ENCODE data around the gene TROAP.

TROAP gene

DNA sequence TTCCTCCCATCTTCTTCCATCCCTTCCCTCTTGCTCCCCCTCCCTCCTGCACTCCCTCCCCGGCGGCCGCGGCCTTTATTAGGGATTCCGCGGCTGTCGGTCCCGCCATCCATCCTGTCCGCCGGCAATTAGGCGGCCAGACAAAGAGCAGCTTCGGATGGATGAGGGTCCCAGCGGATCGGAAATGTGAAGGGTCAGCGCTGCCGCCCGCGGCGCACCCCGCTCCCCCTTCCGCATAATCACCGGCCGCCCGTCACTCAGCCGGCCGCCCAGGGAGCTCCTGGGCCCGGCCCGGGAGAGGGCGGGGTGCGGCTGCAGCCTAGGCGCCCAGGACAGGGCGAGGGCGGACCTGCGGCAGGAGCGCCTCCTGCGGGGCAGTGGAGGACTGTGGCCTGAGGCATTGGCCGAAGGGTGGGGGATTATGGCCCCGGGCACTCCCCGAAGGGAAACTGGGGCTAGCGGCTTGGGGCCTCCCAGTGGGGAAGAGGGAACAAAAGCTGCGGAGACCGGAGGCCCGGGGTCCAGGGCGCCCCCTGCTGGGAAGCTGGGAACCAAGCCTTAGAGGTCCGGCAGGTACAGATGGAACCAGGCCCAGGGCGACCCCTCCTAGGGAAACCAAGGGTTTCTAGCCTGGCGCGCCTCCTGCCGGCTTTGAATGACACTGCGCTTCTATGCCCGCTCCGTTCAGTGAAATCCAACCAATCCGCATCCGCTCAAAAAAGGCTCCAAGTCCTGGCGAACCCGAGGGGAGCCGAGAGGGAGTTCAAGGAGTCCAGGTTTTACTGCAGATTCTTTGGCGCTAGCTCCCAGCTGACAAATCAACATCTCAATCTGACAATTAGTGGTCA, 19.2 kb downstream of the TROAP start:
- H3K27ac ChIP-seq (replicated peaks; ENCODE audit: low read length): no peak overlapping the region
- no peak overlapping the region for H3K14ac ChIP-seq (ENCODE audit: low read length)
- peak overlapping the region; percentile 56 to 73 for H3K4me3 ChIP-seq (ENCODE audit: low read length in 2 of 2)
- H3K36me3 ChIP-seq (replicated peaks in 1 of 2; ENCODE audit: control insufficient read depth in 2 of 2, insufficient read depth in 2 of 2, low read length in 2 of 2): no peaks in the 10 kb centered on the region
- H4K91ac ChIP-seq (ENCODE audit: low read depth, low read length, poor library complexity): no peak overlapping the region
- peaks cover 15 to 96% (median 86%) of the 10 kb centered on the region in 3 experiments for H3K27me3 ChIP-seq (ENCODE audit: control insufficient read depth in 3 of 3, insufficient read depth in 3 of 3, low read depth in 1 of 3, low read length in 3 of 3)
- peak overlapping the region; percentile 86 for H3K23ac ChIP-seq (ENCODE audit: low read depth, low read length, poor library complexity)
- H3K79me1 ChIP-seq (ENCODE audit: low read depth, low read length): no peaks in the 10 kb centered on the region
- DNase-seq (ENCODE audit: low spot score): peak; percentile 93
- H2AK5ac ChIP-seq (ENCODE audit: low read depth, low read length): peak overlapping the region; percentile 9
- H3K9me3 ChIP-seq (replicated peaks in 1 of 2; ENCODE audit: control insufficient read depth in 2 of 2, insufficient read depth in 1 of 2, low read depth in 1 of 2, low read length in 2 of 2): peaks cover 0 to 3% of the 10 kb centered on the region in 2 donors
- no peak overlapping the region for H2BK5ac ChIP-seq (ENCODE audit: low read length)
- H2AFZ ChIP-seq (ENCODE audit: low read length): peak overlapping the region; percentile 95
- peak overlapping the region; percentile 79 for H3K9ac ChIP-seq (ENCODE audit: low read depth, low read length, poor library complexity)
- H4K8ac ChIP-seq (ENCODE audit: low read depth, low read length): no peak overlapping the region
- no CpG with 5 or more reads among the region's 58 CpGs for WGBS, 2 donors (ENCODE audit: extremely low coverage in 2 of 2, insufficient read length in 2 of 2, insufficient replicate concordance in 1 of 2)
- H2BK12ac ChIP-seq (ENCODE audit: low read length): no peak overlapping the region
- H3K18ac ChIP-seq (ENCODE audit: low read length): peak overlapping the region; percentile 95
- H2BK120ac ChIP-seq (ENCODE audit: low read depth, low read length): peak overlapping the region; percentile 43
- peaks cover 35 to 68% of the 10 kb centered on the region in 2 donors for H3K4me1 ChIP-seq (ENCODE audit: control insufficient read depth in 2 of 2, insufficient read depth in 1 of 2, low read depth in 1 of 2, low read length in 2 of 2)
- H2BK15ac ChIP-seq (ENCODE audit: low read length): peak overlapping the region; percentile 47
- peak overlapping the region; percentile 84 for H3K4me2 ChIP-seq (ENCODE audit: insufficient read depth, low read length, poor library complexity, severe bottlenecking)
- no peak overlapping the region for H3K4ac ChIP-seq (ENCODE audit: low read length)

DNA sequence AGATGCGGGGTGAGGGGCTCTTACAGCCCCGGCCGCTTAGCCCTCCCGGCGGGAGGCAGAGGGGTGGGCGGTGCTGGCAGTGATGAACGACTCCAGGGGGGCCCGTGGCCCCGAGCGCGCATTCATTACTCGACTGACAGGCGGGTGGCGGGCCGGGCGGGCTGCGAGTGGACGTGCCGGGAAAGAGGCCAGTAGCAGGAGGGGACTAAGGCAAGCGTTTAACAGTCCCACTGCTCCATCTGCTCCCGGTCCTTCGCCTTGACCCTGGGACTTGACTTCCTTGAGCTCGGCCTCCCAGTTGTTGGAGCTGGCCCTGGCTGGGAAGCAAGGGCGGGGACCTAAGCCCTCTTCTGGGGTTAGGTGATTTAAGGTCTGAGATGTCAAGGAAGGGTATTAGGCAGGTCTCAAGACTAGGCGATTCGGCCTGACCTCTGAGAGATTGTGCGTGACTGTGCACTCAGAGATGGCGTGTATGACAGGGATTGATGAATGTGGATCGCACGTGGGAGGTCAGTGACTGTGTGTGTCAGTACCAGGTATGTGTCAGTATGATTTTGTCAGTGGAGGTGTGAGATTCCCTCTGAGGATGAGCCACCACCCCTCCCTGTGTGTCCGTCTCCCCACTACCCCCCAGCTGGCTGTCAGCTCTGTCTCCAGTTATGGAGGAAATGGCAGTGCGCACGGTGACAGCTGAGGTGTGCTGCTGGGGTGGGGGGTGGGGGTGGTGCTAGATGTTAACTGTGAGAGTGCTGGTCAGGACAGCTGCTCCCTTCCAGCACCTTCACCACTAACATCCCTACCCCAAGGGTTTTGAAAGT, 20.1 kb downstream of the TROAP start:
- no peak overlapping the region for H3K14ac ChIP-seq (ENCODE audit: low read length)

DNA sequence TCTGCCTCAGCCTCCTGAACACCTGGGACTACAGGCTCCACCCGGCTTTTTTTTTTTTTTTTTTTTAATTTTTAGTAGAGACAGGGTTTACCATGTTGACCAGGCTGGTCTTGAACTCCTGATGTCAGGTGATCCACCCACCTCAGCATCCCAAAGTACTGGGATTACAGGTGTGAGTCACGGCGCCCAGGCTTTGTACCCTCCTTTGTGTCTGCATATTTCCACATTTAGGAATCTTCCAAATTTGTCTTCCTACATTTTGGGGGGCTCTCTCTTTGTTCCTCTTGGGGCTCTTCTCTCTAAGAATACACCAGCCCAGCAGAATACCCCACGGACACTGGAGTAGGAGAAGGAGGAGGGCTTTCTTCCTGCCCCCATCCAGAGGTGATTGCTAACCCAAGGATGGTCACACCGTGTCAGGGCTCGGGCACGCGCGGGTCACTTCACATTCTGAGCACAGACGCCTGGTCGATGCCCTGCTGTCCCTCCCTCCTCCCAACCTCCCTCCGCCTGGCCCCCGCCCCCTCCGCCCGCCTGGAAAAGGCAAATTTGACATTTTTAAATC, 21.5 kb downstream of the TROAP start:
- DNase-seq (ENCODE audit: low spot score): no peak
- no peak overlapping the region for H3K4me3 ChIP-seq (ENCODE audit: low read length in 2 of 2)
- no peak overlapping the region for H2BK5ac ChIP-seq (ENCODE audit: low read length)
- no peak overlapping the region for H3K14ac ChIP-seq (ENCODE audit: low read length)
- H2BK12ac ChIP-seq (ENCODE audit: low read length): no peak overlapping the region
- peak overlapping the region; percentile 33 for H3K18ac ChIP-seq (ENCODE audit: low read length)
- no peak overlapping the region for H3K4ac ChIP-seq (ENCODE audit: low read length)
- peak overlapping the region; percentile 97 for H2AFZ ChIP-seq (ENCODE audit: low read length)
- H3K4me1 ChIP-seq (ENCODE audit: control insufficient read depth in 2 of 2, insufficient read depth in 1 of 2, low read depth in 1 of 2, low read length in 2 of 2): peaks cover 36 to 53% of the 10 kb centered on the region in 2 donors
- no peak overlapping the region for H2AK5ac ChIP-seq (ENCODE audit: low read depth, low read length)
- H2BK120ac ChIP-seq (ENCODE audit: low read depth, low read length): no peak overlapping the region
- peak overlapping the region; percentile 76 for H3K4me2 ChIP-seq (ENCODE audit: insufficient read depth, low read length, poor library complexity, severe bottlenecking)
- WGBS, 2 donors (ENCODE audit: extremely low coverage in 2 of 2, insufficient read length in 2 of 2, insufficient replicate concordance in 1 of 2): no CpG with 5 or more reads among the region's 15 CpGs
- peaks cover 15 to 94% (median 86%) of the 10 kb centered on the region in 3 experiments for H3K27me3 ChIP-seq (ENCODE audit: control insufficient read depth in 3 of 3, insufficient read depth in 3 of 3, low read depth in 1 of 3, low read length in 3 of 3)
- no peak overlapping the region for H3K23ac ChIP-seq (ENCODE audit: low read depth, low read length, poor library complexity)
- H3K9ac ChIP-seq (ENCODE audit: low read depth, low read length, poor library complexity): no peak overlapping the region
- H3K9me3 ChIP-seq (replicated peaks in 1 of 2; ENCODE audit: control insufficient read depth in 2 of 2, insufficient read depth in 1 of 2, low read depth in 1 of 2, low read length in 2 of 2): peaks cover 0 to 3% of the 10 kb centered on the region in 2 donors
- H3K27ac ChIP-seq (replicated peaks; ENCODE audit: low read length): no peak overlapping the region
- H4K91ac ChIP-seq (ENCODE audit: low read depth, low read length, poor library complexity): no peak overlapping the region
- no peak overlapping the region for H4K8ac ChIP-seq (ENCODE audit: low read depth, low read length)
- no peaks in the 10 kb centered on the region for H3K79me1 ChIP-seq (ENCODE audit: low read depth, low read length)
- H3K36me3 ChIP-seq (replicated peaks in 1 of 2; ENCODE audit: control insufficient read depth in 2 of 2, insufficient read depth in 2 of 2, low read length in 2 of 2): no peaks in the 10 kb centered on the region
- no peak overlapping the region for H2BK15ac ChIP-seq (ENCODE audit: low read length)

More for the DNA sequence above, 20.1 kb downstream of the TROAP start:
- peaks cover 36 to 66% of the 10 kb centered on the region in 2 donors for H3K4me1 ChIP-seq (ENCODE audit: control insufficient read depth in 2 of 2, insufficient read depth in 1 of 2, low read depth in 1 of 2, low read length in 2 of 2)
- H3K4ac ChIP-seq (ENCODE audit: low read length): no peak overlapping the region
- H3K27me3 ChIP-seq (ENCODE audit: control insufficient read depth in 3 of 3, insufficient read depth in 3 of 3, low read depth in 1 of 3, low read length in 3 of 3): peaks cover 15 to 95% (median 86%) of the 10 kb centered on the region in 3 experiments
- no peak overlapping the region for H3K9ac ChIP-seq (ENCODE audit: low read depth, low read length, poor library complexity)
- no peaks in the 10 kb centered on the region for H3K79me1 ChIP-seq (ENCODE audit: low read depth, low read length)
- peak overlapping the region; percentile 23 to 27 for H3K4me3 ChIP-seq (ENCODE audit: low read length in 2 of 2)
- H3K27ac ChIP-seq (replicated peaks; ENCODE audit: low read length): no peak overlapping the region
- H3K4me2 ChIP-seq (ENCODE audit: insufficient read depth, low read length, poor library complexity, severe bottlenecking): peak overlapping the region; percentile 84
- no peak overlapping the region for H2BK15ac ChIP-seq (ENCODE audit: low read length)
- WGBS, 2 donors (ENCODE audit: extremely low coverage in 2 of 2, insufficient read length in 2 of 2, insufficient replicate concordance in 1 of 2): no CpG with 5 or more reads among the region's 33 CpGs
- H2BK5ac ChIP-seq (ENCODE audit: low read length): no peak overlapping the region
- no peak overlapping the region for H2BK12ac ChIP-seq (ENCODE audit: low read length)
- H2AFZ ChIP-seq (ENCODE audit: low read length): peak overlapping the region; percentile 95
- H4K91ac ChIP-seq (ENCODE audit: low read depth, low read length, poor library complexity): no peak overlapping the region
- H3K18ac ChIP-seq (ENCODE audit: low read length): peak overlapping the region; percentile 25
- peak overlapping the region; percentile 8 for H3K23ac ChIP-seq (ENCODE audit: low read depth, low read length, poor library complexity)
- DNase-seq (ENCODE audit: low spot score): no peak
- no peak overlapping the region for H4K8ac ChIP-seq (ENCODE audit: low read depth, low read length)
- H3K9me3 ChIP-seq (replicated peaks in 1 of 2; ENCODE audit: control insufficient read depth in 2 of 2, insufficient read depth in 1 of 2, low read depth in 1 of 2, low read length in 2 of 2): peaks cover 0 to 3% of the 10 kb centered on the region in 2 donors
- H3K36me3 ChIP-seq (replicated peaks in 1 of 2; ENCODE audit: control insufficient read depth in 2 of 2, insufficient read depth in 2 of 2, low read length in 2 of 2): no peaks in the 10 kb centered on the region
- H2AK5ac ChIP-seq (ENCODE audit: low read depth, low read length): no peak overlapping the region
- no peak overlapping the region for H2BK120ac ChIP-seq (ENCODE audit: low read depth, low read length)

Data from neuronal stem cell (in vitro differentiated cells).